Esophagus mucosa (tissue), 1 donor: ENCODE results near the gene IL17B. TPM values are rescaled to one million over a fixed set of nuclear protein-coding genes. Genes with fewer than 3 reads are reported as not detected.

Source experiments
- ATAC-seq: fragments of 200-7000 bp; cut with Tn5 transposase; one replicate; pipeline ENCODE4 v1.9.1; 2020
- total RNA-seq: library from RNA; stranded (reverse); gene quantifications from one replicate; pipeline ENCODE4 v1.2.4, GENCODE V29; 2023
- donor health status: DM: yes; HTN: yes; CAD: no.

IL17B gene
- total RNA-seq, 1 donor from 2014 or later, result 0.28 TPM

DNA sequence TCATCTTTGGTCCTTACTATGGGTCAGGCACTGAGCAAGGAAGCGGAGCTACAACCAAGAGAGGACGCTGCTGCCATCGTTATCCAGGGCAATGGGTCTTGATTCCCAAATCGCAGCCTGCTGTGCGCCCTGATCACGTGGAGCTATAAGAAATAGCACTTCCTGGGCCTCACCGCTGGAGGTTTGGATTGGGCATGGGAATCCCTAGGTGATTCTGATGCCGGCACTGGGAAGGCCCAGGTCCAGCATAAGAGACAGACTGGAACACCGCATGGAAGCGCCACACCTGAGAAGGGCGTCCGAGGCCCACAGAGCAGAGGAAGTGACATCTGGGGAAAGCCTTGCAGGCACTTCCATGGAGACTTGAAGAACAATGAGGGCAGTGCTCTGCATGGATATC lies 3.0 kb downstream of the IL17B start:
- ATAC-seq, result no peak

DNA sequence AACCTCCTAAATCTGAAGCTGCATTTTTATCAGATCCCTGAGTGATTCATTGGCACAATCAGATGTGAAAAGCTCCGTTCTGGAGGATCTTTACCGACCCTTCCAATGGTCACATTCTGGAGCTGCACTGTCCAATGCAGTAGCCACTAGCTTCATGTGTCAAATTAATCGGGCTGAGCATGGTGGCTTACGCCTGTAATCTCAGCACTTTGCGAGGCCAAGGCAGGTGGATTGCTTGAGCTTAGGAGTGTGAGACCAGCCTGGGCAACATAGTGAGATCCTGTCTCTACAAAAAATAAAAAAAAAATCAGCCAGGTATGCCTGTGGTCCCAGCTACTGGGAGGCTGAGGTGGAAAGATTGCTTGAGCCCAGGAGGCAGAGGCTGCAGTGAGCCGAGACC lies 3.7 kb downstream of the IL17B start:
- ATAC-seq, result no peak

- ATAC-seq, result no peak
Observed at GRCh38 chr5:149374801-149375200, 4.3 kb downstream of the IL17B start.

GRCh38 chr5:149374303-149374702 lies 4.8 kb downstream of the IL17B start:
- ATAC-seq, result no peak

DNA sequence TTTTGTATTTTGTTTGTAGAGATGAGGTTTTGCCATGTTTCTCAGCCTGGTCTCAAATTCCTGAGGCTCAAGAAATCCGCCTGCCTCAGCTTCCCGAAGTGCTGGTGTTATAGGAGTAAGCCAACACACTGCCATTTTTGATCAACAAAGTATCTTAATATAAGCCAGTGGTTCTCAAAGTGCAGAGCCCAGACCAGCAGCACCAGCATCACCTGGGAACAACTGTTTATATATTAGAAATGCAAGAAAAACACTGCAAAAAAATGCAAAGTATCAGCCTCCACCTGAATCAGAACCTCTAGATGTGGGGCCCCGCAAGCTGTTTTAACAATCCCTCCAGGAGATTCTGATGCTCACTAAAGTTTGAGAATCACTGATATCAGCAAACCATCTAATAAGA lies 6.2 kb downstream of the IL17B start:
- ATAC-seq, result no peak

- no peak for ATAC-seq
Observed at GRCh38 chr5:149372076-149372795, 6.9 kb downstream of the IL17B start.

- ATAC-seq, result peak; percentile 80
Observed at GRCh38 chr5:149371296-149371962, 7.7 kb downstream of the IL17B start.

GRCh38 chr5:149370878-149371277 lies 8.2 kb downstream of the IL17B start:
- ATAC-seq, result no peak

DNA sequence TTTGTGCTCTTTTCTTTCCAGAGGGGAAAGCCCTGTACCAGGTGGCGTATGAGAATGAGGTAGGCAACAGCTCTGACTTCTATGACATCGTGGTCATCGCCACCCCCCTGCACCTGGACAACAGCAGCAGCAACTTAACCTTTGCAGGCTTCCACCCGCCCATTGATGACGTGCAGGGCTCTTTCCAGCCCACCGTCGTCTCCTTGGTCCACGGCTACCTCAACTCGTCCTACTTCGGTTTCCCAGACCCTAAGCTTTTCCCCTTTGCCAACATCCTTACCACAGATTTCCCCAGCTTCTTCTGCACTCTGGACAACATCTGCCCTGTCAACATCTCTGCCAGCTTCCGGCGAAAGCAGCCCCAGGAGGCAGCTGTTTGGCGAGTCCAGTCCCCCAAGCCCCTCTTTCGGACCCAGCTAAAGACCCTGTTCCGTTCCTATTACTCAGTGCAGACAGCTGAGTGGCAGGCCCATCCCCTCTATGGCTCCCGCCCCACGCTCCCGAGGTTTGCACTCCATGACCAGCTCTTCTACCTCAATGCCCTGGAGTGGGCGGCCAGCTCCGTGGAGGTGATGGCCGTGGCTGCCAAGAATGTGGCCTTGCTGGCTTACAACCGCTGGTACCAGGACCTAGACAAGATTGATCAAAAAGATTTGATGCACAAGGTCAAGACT lies 11.0 kb downstream of the IL17B start:
- no peak for ATAC-seq

- ATAC-seq, result peak; percentile 25
Observed at GRCh38 chr5:149367249-149367971, 11.7 kb downstream of the IL17B start.

GRCh38 chr5:149366169-149366729 lies 12.8 kb downstream of the IL17B start:
- ATAC-seq, result peak; percentile 41

- ATAC-seq, result peak; percentile 92
Observed at GRCh38 chr5:149365418-149365817, 13.7 kb downstream of the IL17B start.

DNA sequence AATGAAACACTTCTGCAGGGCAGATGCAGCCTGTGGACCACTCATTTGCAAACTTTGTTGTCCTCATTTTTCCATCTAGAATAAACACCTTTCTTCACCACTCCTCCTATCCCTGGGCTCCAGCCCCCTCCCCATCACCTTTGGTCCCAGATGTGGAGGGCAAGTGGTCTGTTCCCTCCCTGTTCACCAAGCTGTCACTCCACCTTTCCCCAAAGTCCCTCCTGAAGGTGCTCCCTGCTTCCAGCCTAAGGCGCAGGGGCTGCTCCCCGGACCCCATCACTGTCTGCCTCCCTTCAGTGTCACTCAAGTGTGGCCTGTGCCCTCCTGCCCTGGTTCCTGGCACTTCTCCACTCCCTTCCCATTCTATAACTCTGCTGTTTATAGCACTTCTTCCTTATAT lies 14.4 kb downstream of the IL17B start:
- ATAC-seq, result no peak

DNA sequence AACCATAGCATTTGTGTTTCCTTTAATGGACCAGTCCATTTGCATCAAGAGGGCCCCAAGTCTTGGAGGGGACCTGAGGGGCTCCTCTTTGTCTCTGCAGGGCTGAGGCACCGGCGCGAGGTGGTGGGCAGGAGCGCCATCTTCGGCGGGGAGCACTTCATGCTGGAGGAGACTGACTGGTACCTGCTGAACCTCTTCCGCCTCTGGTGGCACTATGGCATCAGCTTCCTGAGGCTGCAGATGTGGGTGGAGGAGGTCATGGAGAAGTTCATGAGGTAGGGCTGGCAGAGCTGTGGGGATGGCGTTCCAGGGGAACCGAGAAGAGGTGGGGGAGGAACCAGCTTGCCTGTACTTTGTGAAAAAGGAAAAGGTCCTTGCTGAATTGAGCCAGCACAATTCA lies 15.2 kb downstream of the IL17B start:
- ATAC-seq, result no peak

- ATAC-seq, result no peak
Observed at GRCh38 chr5:149363358-149363757, 15.7 kb downstream of the IL17B start.

GRCh38 chr5:149362541-149362940 lies 16.6 kb downstream of the IL17B start:
- no peak for ATAC-seq

DNA sequence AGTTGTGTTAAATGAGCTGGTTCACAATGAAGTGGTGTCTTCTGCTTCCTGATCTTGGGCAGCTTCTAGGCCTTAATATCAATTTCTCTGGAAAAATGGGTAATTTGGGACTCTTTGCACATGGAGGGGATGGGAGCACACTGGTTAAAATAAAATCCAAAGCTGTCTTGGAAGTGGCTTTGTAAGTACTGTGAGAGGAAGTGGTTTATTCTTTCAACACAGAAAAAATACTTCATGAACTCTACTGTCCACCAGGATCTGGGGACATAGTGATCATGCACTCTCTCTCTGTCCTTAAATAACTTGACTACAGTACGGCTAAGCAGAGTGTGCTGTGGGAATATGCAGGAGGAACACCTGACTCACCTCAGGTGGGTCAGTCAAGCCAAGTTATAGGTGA lies 18.8 kb downstream of the IL17B start:
- no peak for ATAC-seq

DNA sequence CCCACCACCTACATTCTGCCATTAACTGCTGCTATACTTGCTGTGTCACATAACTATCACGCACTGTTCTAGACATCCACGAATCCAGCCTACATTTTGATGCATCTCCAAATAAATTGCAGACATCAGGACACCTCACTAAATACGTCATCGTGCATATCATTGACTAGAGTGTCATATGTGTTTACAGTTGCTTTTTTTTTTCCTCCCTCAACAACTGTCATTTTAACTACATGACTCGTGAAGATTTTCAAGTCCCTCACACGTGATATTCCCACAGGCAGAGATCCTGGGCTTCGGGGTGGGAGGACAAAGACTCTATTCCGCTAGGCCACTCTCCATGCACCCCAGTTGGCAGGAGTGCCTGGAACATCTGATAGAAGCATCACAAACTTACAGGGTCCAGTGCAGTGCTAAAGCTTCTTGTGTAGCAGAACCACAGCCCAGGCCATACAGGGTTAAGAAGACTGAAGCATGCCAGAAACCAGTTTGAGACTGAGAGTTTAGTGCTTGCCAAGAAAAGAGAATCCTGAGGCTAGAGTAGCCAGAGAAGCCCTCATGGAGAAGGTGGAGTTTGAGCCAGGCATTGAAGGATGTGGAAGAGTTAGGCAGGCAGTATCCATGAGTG lies 20.1 kb downstream of the IL17B start:
- ATAC-seq, result no peak

DNA sequence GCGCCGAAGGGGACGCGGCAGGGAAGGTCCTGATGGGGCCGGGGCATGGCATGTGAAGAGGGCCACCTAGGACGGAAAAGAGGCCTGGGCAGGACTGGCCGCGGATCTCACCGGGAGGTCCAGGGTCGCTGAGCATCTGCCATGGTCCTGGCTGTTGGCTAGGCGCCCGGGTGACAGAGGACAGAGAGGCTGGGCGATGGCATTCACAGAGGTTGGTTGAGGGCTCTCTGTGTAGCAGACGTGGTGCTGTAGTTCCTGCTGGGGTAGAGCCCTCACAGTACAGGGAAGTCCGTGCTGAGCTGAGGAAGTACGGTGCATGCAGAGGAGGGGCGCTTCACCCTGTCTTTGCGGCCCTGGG lies 20.8 kb downstream of the IL17B start:
- ATAC-seq, result peak; percentile 53

DNA sequence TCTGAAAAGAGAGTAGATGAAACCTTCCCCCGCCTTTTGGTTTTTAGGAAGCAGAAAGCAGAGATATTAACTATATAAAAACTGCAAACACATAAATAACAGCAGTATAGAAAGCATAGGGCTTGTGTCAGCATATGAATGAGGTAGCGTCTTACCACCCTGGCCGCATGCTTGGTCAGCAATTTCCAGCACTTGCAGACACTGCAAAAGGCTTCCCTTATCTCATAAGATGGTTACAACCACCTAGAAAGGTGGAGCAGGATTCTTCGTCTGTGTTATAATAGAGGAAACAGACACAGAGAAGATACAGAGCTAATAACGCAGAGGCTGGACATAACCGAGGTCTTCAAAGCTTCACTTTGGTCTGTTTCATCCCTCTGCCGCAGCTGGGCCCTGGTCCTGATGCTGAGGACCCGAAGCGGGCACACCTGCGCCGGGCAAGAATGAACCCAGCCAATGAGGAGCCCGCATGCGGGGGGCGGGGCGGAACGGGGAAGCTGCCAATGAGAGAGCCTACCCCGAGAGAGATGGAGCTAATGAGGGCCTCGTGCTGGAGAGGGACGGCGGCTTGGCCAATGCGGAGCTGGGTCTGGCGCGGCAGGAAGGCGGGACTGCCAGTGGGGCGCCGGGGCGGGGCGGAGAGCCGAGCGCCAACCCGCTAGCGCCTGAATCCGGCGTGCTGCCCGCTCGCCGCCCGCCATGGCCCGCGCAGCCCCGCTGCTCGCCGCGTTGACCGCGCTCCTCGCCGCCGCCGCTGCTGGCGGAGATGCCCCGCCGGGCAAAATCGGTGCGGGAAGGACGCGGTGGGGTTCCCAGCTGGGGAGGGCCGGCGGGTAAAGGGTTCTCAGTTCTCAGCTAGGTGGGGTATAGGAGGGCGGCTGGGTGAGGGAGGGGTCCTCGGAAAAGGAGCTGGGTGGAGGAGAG lies 21.5 kb downstream of the IL17B start, which contains the start of gene PCYOX1L:
Gene PCYOX1L (plus strand): TSS at position 677 of the 924 bp plus-strand sequence. CDS start 23 bp downstream, at position 700.
- ATAC-seq, result peak; percentile 99

- no peak for ATAC-seq
Observed at GRCh38 chr5:149356391-149356790, 22.7 kb downstream of the IL17B start.
